ENCODE results near the gene GLIS1.

The GLIS1 gene

DNA sequence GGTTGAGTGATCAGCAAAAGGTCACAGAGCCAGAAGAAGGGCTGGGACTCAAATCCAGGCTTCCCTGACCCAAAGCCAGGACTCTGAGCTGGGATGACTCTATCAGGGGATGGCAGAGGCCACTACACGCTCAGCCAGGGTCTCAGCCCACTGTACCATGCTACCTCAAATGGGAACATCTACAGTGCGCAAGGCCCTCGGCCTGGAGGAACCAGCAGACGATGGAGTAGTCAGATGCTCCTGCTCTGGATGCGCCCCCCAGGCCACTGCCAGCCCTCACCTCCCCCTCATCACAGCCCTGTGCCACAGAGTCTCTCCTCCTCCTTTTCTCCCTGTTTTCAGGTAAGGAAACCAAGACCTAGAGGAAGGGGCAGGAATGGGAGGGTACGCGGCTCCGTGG, 39.0 kb downstream of the GLIS1 start:
- H3K27ac ChIP-seq (ENCODE audit: low read depth, low read length) = no peak overlapping the region
- no peaks in the 10 kb centered on the region for H4K20me1 ChIP-seq (ENCODE audit: control insufficient read depth, insufficient read depth, low read depth, low read length)
- no peak for TF ChIP-seq EZH2phosphoT487 (IDR thresholded peaks at IDR 0.05; ENCODE audit: borderline replicate concordance, low read length)
- no peak for TF ChIP-seq CTCF (IDR thresholded peaks at IDR 0.05; ENCODE audit: low read depth, low read length, poor library complexity, severe bottlenecking)
- no peaks in the 10 kb centered on the region for H3K36me3 ChIP-seq (ENCODE audit: control insufficient read depth, low read length)
- H3K79me2 ChIP-seq (ENCODE audit: control insufficient read depth, low read length) = no peaks in the 10 kb centered on the region
- no peak overlapping the region for H3K4me3 ChIP-seq (ENCODE audit: low read length)
- no peaks in the 10 kb centered on the region for H3K9me2 ChIP-seq (replicated peaks; ENCODE audit: control insufficient read depth, low read length)
- H3F3A ChIP-seq (ENCODE audit: control insufficient read depth, insufficient read depth) = no peaks in the 10 kb centered on the region
- peaks cover 6% of the 10 kb centered on the region; the same call in 1 of the 2 replicates for H3K27me3 ChIP-seq (ENCODE audit: control insufficient read depth, low read length)
- no peak overlapping the region for H3K4me2 ChIP-seq (ENCODE audit: low read length)
- H3K4me1 ChIP-seq (ENCODE audit: control insufficient read depth, low read length) = no peaks in the 10 kb centered on the region
- H3K9me3 ChIP-seq (ENCODE audit: control insufficient read depth, insufficient read depth, low read length) = no peaks in the 10 kb centered on the region

DNA sequence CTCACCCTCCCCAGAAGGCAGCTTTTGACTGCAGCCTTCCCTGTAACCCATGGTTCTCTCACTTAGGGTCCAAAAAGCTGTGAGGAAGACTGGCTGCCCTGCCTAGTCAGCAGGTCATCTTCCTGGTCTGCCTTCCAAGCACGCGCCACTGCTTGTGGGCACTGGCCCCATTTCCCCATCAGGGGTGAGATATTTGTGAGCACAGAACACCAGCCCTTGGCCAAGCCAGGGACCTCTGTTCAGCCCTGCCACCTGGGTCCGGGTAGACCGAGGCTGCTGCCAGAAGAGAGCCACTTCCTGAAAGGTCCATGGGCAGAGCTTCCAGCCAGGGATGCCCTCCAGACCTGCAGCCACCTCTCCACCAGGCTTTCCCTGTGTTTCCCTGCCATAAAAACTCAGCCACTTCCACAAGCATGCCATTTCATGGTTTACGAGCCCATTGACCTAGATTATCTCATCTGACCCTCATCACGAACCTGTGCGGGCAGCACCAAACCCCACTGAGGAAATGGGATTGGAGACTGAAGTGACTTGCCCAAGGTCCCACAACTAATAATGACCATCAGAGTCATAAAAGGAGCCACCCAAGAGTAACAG, 40.5 kb downstream of the GLIS1 start:
- H3K4me3 ChIP-seq (ENCODE audit: low read length) = no peak overlapping the region
- H3F3A ChIP-seq (ENCODE audit: control insufficient read depth, insufficient read depth) = no peaks in the 10 kb centered on the region
- no peaks in the 10 kb centered on the region for H3K27me3 ChIP-seq (ENCODE audit: control insufficient read depth, low read length)
- no peaks in the 10 kb centered on the region for H4K20me1 ChIP-seq (ENCODE audit: control insufficient read depth, insufficient read depth, low read depth, low read length)
- no peak overlapping the region for H3K4me2 ChIP-seq (ENCODE audit: low read length)
- no peaks in the 10 kb centered on the region for H3K79me2 ChIP-seq (ENCODE audit: control insufficient read depth, low read length)
- no peaks in the 10 kb centered on the region for H3K9me2 ChIP-seq (replicated peaks; ENCODE audit: control insufficient read depth, low read length)
- TF ChIP-seq EZH2phosphoT487 (IDR thresholded peaks at IDR 0.05; ENCODE audit: borderline replicate concordance, low read length) = no peak
- no peak for TF ChIP-seq CTCF (IDR thresholded peaks at IDR 0.05; ENCODE audit: low read depth, low read length, poor library complexity, severe bottlenecking)
- no peaks in the 10 kb centered on the region for H3K36me3 ChIP-seq (ENCODE audit: control insufficient read depth, low read length)
- H3K4me1 ChIP-seq (ENCODE audit: control insufficient read depth, low read length) = no peaks in the 10 kb centered on the region
- no peaks in the 10 kb centered on the region for H3K9me3 ChIP-seq (ENCODE audit: control insufficient read depth, insufficient read depth, low read length)
- no peak overlapping the region for H3K27ac ChIP-seq (ENCODE audit: low read depth, low read length)

DNA sequence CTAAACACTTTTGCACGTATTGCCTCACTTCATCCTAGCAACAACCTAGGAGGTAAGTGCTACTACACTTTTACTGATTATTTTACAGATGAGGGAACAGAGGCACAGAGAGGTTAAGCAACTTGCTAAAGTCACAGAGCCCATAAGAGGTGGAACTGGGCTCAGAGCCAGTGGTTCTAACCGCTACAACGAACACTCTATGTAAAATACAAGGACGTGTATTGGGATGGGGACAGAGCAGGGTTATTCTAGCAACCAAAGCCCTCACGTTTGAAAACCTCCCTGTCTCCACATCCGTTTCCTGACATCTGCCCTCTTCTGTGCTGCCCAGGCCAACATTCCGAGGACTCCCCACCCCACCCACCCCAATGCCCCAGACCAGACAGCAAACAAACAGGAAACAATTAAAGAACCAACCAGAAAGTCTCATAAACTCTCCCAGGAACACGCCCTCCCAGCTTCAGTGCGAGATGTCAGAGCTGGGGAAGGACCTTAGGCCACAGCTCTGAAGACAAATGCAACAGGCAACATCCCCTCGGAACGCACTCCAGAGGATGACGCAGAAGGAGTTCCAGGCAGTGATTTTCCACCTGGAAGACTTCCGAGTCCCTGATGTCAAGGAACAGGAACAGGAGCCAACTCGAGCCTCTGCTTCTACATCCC, 41.1 kb downstream of the GLIS1 start:
- Histone ChIP-seq H3F3A (ENCODE audit: control insufficient read depth, insufficient read depth) (no peaks in the 10 kb centered on the region), H3K9me3 (ENCODE audit: control insufficient read depth, insufficient read depth, low read length) (no peaks in the 10 kb centered on the region), H3K4me1 (ENCODE audit: control insufficient read depth, low read length) (no peaks in the 10 kb centered on the region), H3K9me2 (replicated peaks; ENCODE audit: control insufficient read depth, low read length) (no peaks in the 10 kb centered on the region), H3K27me3 (ENCODE audit: control insufficient read depth, low read length) (no peaks in the 10 kb centered on the region), H3K4me2 (ENCODE audit: low read length) (no peak overlapping the region), H4K20me1 (ENCODE audit: control insufficient read depth, insufficient read depth, low read depth, low read length) (no peaks in the 10 kb centered on the region), H3K79me2 (ENCODE audit: control insufficient read depth, low read length) (no peaks in the 10 kb centered on the region), H3K4me3 (ENCODE audit: low read length) (no peak overlapping the region), H3K36me3 (ENCODE audit: control insufficient read depth, low read length) (no peaks in the 10 kb centered on the region), H3K27ac (ENCODE audit: low read depth, low read length) (no peak overlapping the region)
- no peak for TF ChIP-seq EZH2phosphoT487 (IDR thresholded peaks at IDR 0.05; ENCODE audit: borderline replicate concordance, low read length)
- no peak for TF ChIP-seq CTCF (IDR thresholded peaks at IDR 0.05; ENCODE audit: low read depth, low read length, poor library complexity, severe bottlenecking)

All from DOHH2 (cell line).